HuH-7.5 (cell line): Measurements from ENCODE around the gene PWWP2B.
"Not testable (repeated sequence)": the region's sequence is repeated elsewhere in the genome, so short reads cannot be mapped to it uniquely, and the experiment has no call there.

Experiments
- DNase-seq: peaks from one replicate; pipeline ENCODE4 v3.0.0; 2011; ENCODE audit warnings: low spot score

PWWP2B gene

GRCh38 chr10:132363921-132364593 lies 32.9 kb upstream of the PWWP2B start:
- no peak for DNase-seq

- no peak for DNase-seq
These were observed 32.4 kb upstream of the PWWP2B start for GRCh38 chr10:132364594-132364970.

- DNase-seq = no peak
These were observed 31.9 kb upstream of the PWWP2B start for GRCh38 chr10:132365102-132365501.

GRCh38 chr10:132366006-132366405 lies 31.0 kb upstream of the PWWP2B start:
- DNase-seq = no peak

- no peak for DNase-seq
These were observed 30.5 kb upstream of the PWWP2B start for GRCh38 chr10:132366499-132366898.

GRCh38 chr10:132368391-132368790 lies 28.6 kb upstream of the PWWP2B start:
- no peak for DNase-seq

- no peak for DNase-seq
These were observed 27.9 kb upstream of the PWWP2B start for GRCh38 chr10:132368881-132369635.

GRCh38 chr10:132369636-132370185 lies 27.3 kb upstream of the PWWP2B start:
- no peak for DNase-seq

- no peak for DNase-seq
These were observed 26.3 kb upstream of the PWWP2B start for GRCh38 chr10:132370426-132371340.

GRCh38 chr10:132371641-132372081 lies 25.3 kb upstream of the PWWP2B start:
- DNase-seq = no peak

GRCh38 chr10:132372516-132373095 lies 24.4 kb upstream of the PWWP2B start:
- DNase-seq = no peak

GRCh38 chr10:132373241-132373955 lies 23.6 kb upstream of the PWWP2B start:
- no peak for DNase-seq

GRCh38 chr10:132374176-132374575 lies 22.8 kb upstream of the PWWP2B start:
- no peak for DNase-seq

GRCh38 chr10:132374612-132375011 lies 22.4 kb upstream of the PWWP2B start:
- DNase-seq = no peak

GRCh38 chr10:132375116-132375794 lies 21.7 kb upstream of the PWWP2B start:
- DNase-seq = no peak

GRCh38 chr10:132375795-132376297 lies 21.2 kb upstream of the PWWP2B start:
- no peak for DNase-seq

GRCh38 chr10:132376394-132376851 lies 20.6 kb upstream of the PWWP2B start:
- DNase-seq = no peak

GRCh38 chr10:132377326-132377725 lies 19.7 kb upstream of the PWWP2B start:
- no peak for DNase-seq

GRCh38 chr10:132379026-132379425 lies 18.0 kb upstream of the PWWP2B start:
- DNase-seq = not testable (repeated sequence)

GRCh38 chr10:132380986-132381385 lies 16.0 kb upstream of the PWWP2B start:
- not testable (repeated sequence) for DNase-seq
